ENCODE measurements around the gene ANXA6.

- TF ChIP-seq ZNF274 (IDR thresholded peaks at IDR 0.05; ENCODE audit: low read depth, low read length) (no peak), YY1 (IDR thresholded peaks at IDR 0.05; ENCODE audit: insufficient read depth, insufficient read length) (no peak), SUZ12 (IDR thresholded peaks at IDR 0.05; ENCODE audit: extremely low read depth, insufficient read depth, insufficient read length) (no peak)
Measured at GRCh38 chr5:151051066-151051930, 106.3 kb downstream of the ANXA6 start.

Data from NT2/D1 (cell line).